WTC11 (cell line): ENCODE data around the gene PEX6. TPM values are rescaled to one million over a fixed set of nuclear protein-coding genes. Genes with fewer than 3 reads are reported as not detected.

ENCODE experiments used
- ATAC-seq: fragments of 200-7000 bp; cut with Tn5 transposase; 2 replicates; pipeline ENCODE4 v1.10.0; 2021; ENCODE audit warnings: mild to moderate bottlenecking, moderate library complexity
- CTCF ChIA-PET: fragments of 300-600 bp; sonication (Branson Sonifier 250); formaldehyde crosslinking; loops from one replicate; lab custom pipeline; 2021; ENCODE audit warnings: antibody characterized with exemption; lab: Charles Lee
- POLR2A ChIA-PET: fragments of 350-600 bp; sonication (Branson Sonifier 250); formaldehyde crosslinking; loops from one replicate; lab custom pipeline; 2021; ENCODE audit warnings: antibody characterized with exemption; lab: Charles Lee
- DNase-seq: peaks from one replicate; pipeline ENCODE4 v3.0.0; 2021; ENCODE audit warnings: low spot score
- H3K27ac Mint-ChIP-seq: 2 replicates; pipeline ENCODE4 v1.8.0; 2021; ENCODE audit warnings: mixed read lengths
- H3K27me3 Mint-ChIP-seq: 2 replicates; pipeline ENCODE4 v1.8.0; 2021; ENCODE audit warnings: low read depth, mild to moderate bottlenecking, moderate library complexity, mixed read lengths
- H3K36me3 Mint-ChIP-seq: 2 replicates; pipeline ENCODE4 v1.8.0; 2021; ENCODE audit warnings: mixed read lengths
- H3K4me1 Mint-ChIP-seq: 2 replicates; pipeline ENCODE4 v1.8.0; 2022; ENCODE audit warnings: mixed read lengths
- H3K4me3 Mint-ChIP-seq: 2 replicates; pipeline ENCODE4 v1.8.0; 2021; ENCODE audit warnings: mild to moderate bottlenecking, moderate library complexity, mixed read lengths
- H3K9me3 Mint-ChIP-seq: 2 replicates; pipeline ENCODE4 v1.8.0; 2021; ENCODE audit warnings: mixed read lengths
- AFF4 ChIP-seq: sonication (generic); formaldehyde crosslinking; IDR thresholded peaks from 2 replicates; pipeline ENCODE4 v1.8.1; 2023; ENCODE audit warnings: mild to moderate bottlenecking, missing genetic modification reagents, borderline replicate concordance
- CREM ChIP-seq: sonication (generic); formaldehyde crosslinking; IDR thresholded peaks from 2 replicates; pipeline ENCODE4 v1.8.1; 2022; ENCODE audit warnings: mild to moderate bottlenecking, missing genetic modification reagents, moderate library complexity
- ETV6 ChIP-seq: sonication (generic); formaldehyde crosslinking; IDR thresholded peaks from 2 replicates; pipeline ENCODE4 v1.8.1; 2022; ENCODE audit warnings: mild to moderate bottlenecking, missing genetic modification reagents
- GRHL2 ChIP-seq: fragments of 250-450 bp; sonication (Bioruptor Pico); IDR thresholded peaks from 2 replicates; pipeline ENCODE4 v1.8.0; 2022; ENCODE audit warnings: mild to moderate bottlenecking, moderate library complexity; ENCODE audit not compliant: insufficient replicate concordance, severe bottlenecking
- HMGXB4 ChIP-seq: sonication (generic); formaldehyde crosslinking; IDR thresholded peaks from 2 replicates; pipeline ENCODE4 v1.8.1; 2023; ENCODE audit warnings: mild to moderate bottlenecking, moderate library complexity, missing genetic modification reagents
- IRF1 ChIP-seq: sonication (generic); formaldehyde crosslinking; IDR thresholded peaks from 2 replicates; pipeline ENCODE4 v1.8.0; 2023; ENCODE audit warnings: missing genetic modification reagents
- TP53 ChIP-seq: sonication (generic); formaldehyde crosslinking; IDR thresholded peaks from 2 replicates; pipeline ENCODE4 v1.8.1; 2023; ENCODE audit warnings: mild to moderate bottlenecking, missing genetic modification reagents
- ZBTB43 ChIP-seq: sonication (generic); formaldehyde crosslinking; IDR thresholded peaks from 2 replicates; pipeline ENCODE4 v1.8.1; 2023; ENCODE audit warnings: mild to moderate bottlenecking, missing genetic modification reagents
- ZNF281 ChIP-seq: sonication (generic); formaldehyde crosslinking; IDR thresholded peaks from 2 replicates; pipeline ENCODE4 v1.8.0; 2023; ENCODE audit warnings: mild to moderate bottlenecking, missing genetic modification reagents
- ZNF416 ChIP-seq: fragments of 250-450 bp; sonication (Bioruptor Pico); IDR thresholded peaks from 2 replicates; pipeline ENCODE4 v1.9.0; 2021; ENCODE audit warnings: mild to moderate bottlenecking, inconsistent platforms
- ZNF512 ChIP-seq: sonication (generic); formaldehyde crosslinking; IDR thresholded peaks from 2 replicates; pipeline ENCODE4 v1.8.1; 2022; ENCODE audit warnings: missing genetic modification reagents, borderline replicate concordance
- total RNA-seq: library from RNA; stranded (reverse); gene quantifications from 3 replicates; pipeline ENCODE4 v1.2.3, GENCODE V29; 2021

Gene PEX6
- total RNA-seq, 1 experiment from 2014 or later: 8.2 TPM

GRCh38 chr6:42978839-42979522 lies at the start of gene PEX6 (continued):
- TF ChIP-seq CREM (0 out of 2 replicates have a peak, but pooled peaks have one; percentile 49), ZNF281 (CRISPR knock-in tag) (no peak), TP53 (no peak), AFF4 (CRISPR knock-in tag) (no peak), GRHL2 (CRISPR knock-in tag) (no peak), ZNF512 (no peak), ZNF416 (CRISPR knock-in tag) (no peak), ZBTB43 (CRISPR knock-in tag) (no peak), HMGXB4 (peak; percentile 85; the same call in 1 of the 2 replicates), IRF1 (CRISPR knock-in tag) (no peak)
- TF ChIP-seq, all 79 proteins: peak for 14

GRCh38 chr6:43026365-43026764 lies 47.4 kb upstream of the PEX6 start:
- no peak for TF ChIP-seq ETV6 (CRISPR knock-in tag)
- H3K9me3 Mint-ChIP-seq: no peaks in the 10 kb centered on the region
- H3K4me3 Mint-ChIP-seq: no peak overlapping the region
- CTCF ChIA-PET: no interaction called here
- ATAC-seq: no peak
- DNase-seq: no peak
- H3K27me3 Mint-ChIP-seq: no peaks in the 10 kb centered on the region
- peaks cover 64% of the 10 kb centered on the region for H3K36me3 Mint-ChIP-seq
- no peaks in the 10 kb centered on the region for H3K4me1 Mint-ChIP-seq
- POLR2A ChIA-PET: interaction anchor here (0.6 kb wide), 1 partner anchor 1065 kb away, joined by 3 read pairs; no protein-coding TSS in a partner anchor
- no peak overlapping the region for H3K27ac Mint-ChIP-seq
